HG02588 (cell line): Measurements from ENCODE around the gene AXIN2.
A peak's percentile ranks its signal among the peaks of the same experiment; 100 is the strongest.

Source experiments
- ATAC-seq: cut with Tn5 transposase; IDR thresholded peaks from one replicate; pipeline ENCODE4 v1.9.1; 2021; ENCODE audit warnings: mild to moderate bottlenecking, moderate library complexity; ENCODE audit not compliant: unreplicated experiment

AXIN2 gene

GRCh38 chr17:65561452-65562205 is at the start of gene AXIN2:
Gene AXIN2 (minus strand): TSS chr17:65561648. CDS start chr17:65558620, 3,028 bp downstream.
- peak; percentile 82 for ATAC-seq

GRCh38 chr17:65609749-65610148 is 48.3 kb upstream of the AXIN2 start:
- ATAC-seq: no peak

DNA sequence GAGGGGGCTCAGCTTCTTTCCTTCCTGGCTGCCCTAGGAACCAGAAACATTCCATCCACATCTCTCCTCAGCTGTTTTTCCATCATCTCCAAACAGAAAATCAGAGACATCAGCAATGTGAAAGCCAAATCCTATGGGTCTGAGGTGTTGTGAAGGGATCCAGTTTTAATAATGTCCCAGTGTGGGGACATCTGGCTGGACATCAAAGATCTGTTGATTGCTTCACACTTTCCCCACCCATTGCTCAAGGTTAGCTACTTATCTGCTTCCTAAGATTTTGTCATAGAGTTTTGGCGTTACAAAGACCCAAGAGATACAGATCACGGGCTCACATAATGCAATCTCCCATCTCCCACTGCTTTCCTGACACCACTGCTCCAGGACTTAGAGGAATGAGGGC is 47.8 kb upstream of the AXIN2 start:
- no peak for ATAC-seq

GRCh38 chr17:65604070-65604469 is 42.6 kb upstream of the AXIN2 start:
- ATAC-seq: no peak

- no peak for ATAC-seq
Observed at GRCh38 chr17:65601881-65602280, 40.4 kb upstream of the AXIN2 start.

GRCh38 chr17:65601145-65601544 is 39.7 kb upstream of the AXIN2 start:
- ATAC-seq: no peak

GRCh38 chr17:65600518-65600917 is 39.1 kb upstream of the AXIN2 start:
- no peak for ATAC-seq

- no peak for ATAC-seq
Observed at GRCh38 chr17:65599650-65600049, 38.2 kb upstream of the AXIN2 start.

DNA sequence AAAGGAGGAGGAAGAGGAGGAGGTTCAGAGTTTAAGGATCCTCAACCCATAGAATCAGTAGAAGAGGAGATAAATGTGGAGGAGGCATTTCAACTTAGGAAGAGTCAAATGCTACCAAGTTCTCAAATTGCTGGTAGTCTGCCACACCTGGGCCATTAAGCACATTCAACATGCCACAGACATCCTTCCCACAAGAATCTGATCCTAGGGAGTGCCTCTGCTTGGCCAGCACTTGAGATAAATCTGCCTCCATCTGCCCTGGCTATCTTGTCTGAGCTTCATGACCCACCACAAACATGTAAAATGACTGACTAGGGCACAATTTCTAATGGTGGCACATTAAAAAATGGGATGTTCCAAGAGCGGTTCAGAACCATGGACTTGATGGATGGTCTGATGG is 37.3 kb upstream of the AXIN2 start:
- ATAC-seq: no peak

- no peak for ATAC-seq
Observed at GRCh38 chr17:65595071-65595656, 33.7 kb upstream of the AXIN2 start.

DNA sequence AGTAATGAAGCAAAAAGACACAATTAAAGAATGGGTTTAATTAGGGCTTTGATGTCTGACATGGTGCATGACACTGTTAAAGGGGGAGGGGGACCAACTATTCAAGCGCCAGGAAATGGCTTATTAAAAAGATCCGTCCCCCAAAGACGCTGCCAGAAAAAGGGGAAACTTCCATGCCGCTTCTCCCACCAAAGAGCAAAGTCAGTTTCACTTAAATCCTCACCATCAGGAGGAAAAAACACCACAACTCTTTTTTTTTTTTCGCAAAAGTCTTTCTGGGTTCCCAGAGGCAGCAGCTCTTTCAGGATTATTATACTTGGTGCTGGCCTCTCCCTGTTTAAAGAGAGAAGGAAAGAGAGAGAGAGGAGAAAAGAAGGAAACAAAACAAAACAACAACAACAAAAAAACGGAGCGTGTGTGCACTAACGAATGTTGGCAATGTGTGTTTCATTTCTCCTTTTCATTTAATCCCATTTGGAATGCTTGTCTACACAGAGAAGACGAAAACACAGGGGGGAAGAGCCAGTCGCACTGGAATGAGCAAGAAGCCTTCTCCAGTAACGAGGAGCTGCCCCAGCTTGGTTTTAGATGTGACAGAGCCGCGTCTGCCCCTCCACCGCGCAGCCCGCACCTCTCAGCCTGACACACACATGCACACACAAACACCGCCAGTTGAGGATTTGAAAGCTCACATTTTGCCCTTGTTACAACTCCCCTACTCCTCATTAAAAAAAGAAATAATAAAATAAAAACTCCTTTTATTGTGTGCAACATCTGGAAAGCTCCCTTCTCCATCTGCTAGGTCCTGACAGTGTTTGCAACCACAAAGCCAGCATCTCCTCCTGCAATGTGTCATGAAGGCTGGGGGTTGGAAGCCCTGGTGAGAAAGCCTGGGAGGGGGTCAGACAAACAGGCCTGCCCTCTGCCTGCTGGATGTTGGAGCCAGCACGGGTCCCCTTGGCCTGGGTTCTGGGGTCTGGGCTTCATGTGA is 32.7 kb upstream of the AXIN2 start:
- ATAC-seq: no peak

DNA sequence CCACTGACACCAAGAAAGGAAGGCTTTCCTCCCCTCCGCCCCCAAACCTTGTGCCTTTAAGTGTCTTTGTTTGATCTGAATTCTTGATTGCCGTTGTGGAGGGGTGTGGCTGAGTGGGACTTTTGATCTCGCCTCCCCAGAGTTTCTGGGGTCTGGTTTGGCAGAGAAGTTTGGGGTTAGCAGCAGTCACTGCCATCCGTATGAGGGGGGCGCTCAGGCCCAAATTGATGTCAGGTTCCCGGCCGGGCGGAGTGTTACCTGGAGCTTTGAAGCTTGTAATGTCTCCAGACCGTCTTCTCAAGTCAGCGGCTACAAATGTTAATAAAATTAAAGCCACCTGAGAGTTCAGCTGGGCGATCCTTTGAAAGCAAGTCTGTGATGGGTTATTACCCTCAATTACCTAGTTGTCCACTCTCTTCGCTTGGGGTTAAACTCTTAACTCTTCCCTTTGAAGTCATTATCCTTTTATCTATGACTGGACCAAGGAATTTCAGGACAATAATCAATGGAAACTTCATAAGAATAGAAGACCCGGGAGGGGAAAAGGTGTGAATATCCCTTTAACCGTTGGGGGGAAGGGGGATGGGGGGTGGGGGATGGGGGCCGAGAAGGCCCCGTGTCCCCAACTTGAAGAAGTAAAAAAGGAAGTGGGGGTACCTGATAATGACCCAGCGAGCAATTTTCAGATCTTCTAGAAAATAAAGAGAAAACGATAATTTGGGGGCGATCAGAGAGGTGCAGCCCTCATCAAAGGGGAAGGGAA is 31.8 kb upstream of the AXIN2 start:
- ATAC-seq: no peak

DNA sequence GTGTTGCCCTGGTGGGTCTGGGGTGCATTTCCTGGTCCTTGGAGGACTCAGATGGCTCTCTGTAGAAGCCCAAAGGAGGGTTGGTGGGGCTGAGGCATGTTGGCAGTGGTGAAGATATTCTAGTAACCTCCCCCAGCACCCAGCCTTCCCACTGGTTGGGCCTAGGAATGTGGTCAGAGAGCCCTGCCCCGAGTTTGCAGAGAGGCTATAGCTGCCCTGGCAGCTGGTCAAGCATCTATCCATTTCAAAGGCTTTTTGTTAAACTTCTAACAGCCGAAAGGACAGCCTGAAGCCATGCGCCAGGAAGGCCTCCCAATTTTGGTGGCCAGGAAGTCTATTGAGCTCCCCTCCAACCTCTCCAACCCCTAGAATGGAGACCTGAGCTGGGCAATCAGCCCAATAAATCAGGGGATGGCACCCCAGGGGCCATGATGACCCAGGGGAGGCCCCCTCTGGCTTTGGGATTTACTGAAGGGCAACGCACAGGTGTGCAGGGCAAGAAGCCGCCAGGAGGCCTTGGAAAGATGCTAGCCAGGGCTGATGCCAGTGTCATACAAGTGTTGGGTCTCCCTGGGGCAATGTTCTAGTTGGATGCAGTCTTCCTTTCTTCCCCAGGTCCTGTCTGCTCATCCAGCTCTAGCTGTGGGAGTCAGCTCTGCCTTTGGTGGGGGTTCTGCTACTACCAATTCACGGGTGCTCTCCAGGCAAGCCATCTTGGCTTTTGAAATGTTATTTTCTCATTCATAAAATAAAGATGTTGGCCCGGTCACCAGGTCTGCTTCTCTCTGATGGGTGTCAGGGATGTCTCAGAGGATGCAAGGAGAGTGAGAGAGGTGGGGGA is 30.9 kb upstream of the AXIN2 start:
- ATAC-seq: no peak

GRCh38 chr17:65589321-65589720 is 27.9 kb upstream of the AXIN2 start:
- ATAC-seq: no peak

DNA sequence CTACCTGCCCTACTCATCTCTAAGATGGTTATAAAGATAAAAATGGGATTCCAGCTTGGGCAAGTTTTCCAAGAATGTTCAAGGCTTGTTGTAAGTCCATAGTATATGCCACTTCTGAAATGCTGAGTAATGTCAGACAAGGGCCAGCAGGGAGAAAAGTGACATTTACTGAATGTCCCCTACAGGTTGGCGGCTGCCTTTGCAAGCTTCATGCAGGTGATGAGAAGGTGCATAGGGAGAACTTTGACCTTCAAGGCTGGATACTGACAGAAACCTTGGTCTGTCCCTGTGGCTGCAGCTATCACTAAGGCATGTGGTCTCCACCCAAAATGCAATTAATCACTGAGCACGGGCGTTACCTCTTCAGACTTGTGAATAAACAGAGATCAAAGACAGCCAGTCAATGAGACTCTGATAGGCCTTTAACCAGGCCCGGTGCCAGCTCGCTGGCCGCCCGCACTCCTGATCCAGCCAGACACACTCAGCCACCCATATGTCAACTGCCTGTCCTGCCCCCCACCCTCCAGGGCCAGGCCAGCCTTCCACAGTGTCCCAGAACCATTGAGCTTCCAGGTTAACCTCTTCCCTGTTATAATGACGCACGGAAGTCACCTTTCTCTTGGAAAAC is 26.8 kb upstream of the AXIN2 start:
- no peak for ATAC-seq

DNA sequence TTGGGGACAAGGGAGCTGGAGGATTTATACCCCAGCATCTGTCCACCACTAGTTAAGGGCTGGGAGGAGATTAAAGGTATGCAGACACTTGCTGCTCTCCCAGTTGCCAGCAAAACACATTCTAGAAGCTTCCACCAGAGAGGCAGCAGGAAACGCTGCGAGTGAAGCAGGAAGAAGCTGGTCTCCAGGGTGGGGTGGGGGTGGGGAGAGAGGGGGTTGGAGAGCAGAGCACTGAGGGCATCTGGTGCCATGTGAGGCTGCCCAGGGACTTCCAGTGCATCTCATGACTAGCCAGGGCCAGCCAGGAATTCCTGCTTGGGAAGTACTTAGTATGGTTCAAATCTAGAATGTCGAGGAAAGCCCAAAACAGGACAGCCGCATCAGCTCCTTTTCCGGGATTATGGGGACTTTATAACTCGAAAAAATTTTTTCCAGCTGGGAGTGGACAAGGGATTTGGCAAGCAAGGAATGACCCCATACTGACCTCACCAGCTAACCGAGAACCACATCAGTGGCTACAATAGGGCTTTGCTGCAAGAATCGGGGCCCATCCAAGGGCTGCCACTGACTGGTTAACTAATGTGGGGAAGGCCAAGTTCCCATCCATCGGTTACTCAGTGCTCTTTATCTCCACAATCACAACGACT is 26.2 kb upstream of the AXIN2 start:
- no peak for ATAC-seq

GRCh38 chr17:65586899-65587298 is 25.5 kb upstream of the AXIN2 start:
- no peak for ATAC-seq

DNA sequence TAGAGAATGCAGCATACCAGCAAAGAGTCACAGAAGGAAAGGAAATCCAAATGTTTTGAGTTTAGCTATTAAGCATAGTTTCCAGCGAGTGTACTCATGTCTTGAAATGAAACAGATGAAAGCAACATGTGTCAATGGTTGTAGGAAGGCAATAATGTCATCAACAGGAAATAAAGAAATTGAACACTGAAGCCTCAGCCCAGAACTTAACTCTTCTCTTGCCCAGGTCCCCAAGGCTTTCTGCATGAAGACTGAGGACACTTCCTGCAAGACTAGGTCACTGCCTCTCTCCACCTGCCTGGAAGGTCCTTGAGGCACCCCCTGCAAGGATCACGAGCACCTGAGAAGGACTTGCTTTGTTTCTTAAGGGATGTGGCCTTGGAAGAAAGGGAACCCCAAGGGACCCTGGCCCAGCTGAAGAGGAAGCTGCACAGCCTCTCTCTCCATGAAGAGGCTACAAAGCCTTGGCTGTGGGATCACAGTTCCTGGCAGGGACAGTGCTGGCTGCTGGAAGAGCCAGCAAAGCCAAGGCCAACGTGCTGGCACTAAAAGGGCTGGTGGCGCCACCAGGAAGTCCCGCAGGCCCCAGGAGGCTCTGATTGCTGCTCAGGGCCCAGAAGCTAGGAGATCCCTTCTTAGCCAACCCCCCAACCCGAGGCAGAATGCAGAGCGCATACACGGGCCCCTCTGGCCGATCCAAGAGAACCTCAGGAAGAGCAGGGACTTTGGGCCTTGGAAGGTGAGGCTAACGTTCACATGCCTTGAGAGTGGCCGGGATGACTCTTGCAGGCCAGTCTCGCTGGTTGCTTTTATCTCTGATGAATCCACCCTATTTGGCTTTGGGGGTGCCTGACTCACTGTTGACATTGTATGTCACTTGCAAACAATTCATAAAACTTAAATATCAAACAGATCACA is 23.4 kb upstream of the AXIN2 start:
- no peak for ATAC-seq
